GM23338 (cell line): ENCODE results near the gene LPP. TPM values are rescaled to one million over a fixed set of nuclear protein-coding genes. Genes with fewer than 3 reads are reported as not detected.

Source experiments
- ATAC-seq: fragments of 200-7000 bp; cut with Tn5 transposase; 3 replicates; pipeline ENCODE4 v1.9.1; 2020
- DNase-seq: peaks from one replicate; pipeline ENCODE4 v3.0.0-alpha.2; 2015; ENCODE audit warnings: low spot score
- H2AFZ ChIP-seq: fragments of 200-600 bp; sonication (generic); 2 replicates; pipeline ENCODE4 v1.8.0; 2016; ENCODE audit warnings: antibody characterized with exemption, mild to moderate bottlenecking, moderate library complexity
- H3F3A ChIP-seq: fragments of 200-600 bp; sonication (generic); replicated peaks from 2 replicates; pipeline ENCODE4 v1.8.0; 2017; ENCODE audit warnings: antibody characterized with exemption, mixed run types, low read depth
- H3K27ac ChIP-seq: fragments of 200-600 bp; sonication (generic); 2 replicates; pipeline ENCODE4 v1.6.1; 2016; ENCODE audit warnings: low read depth
- H3K27me3 ChIP-seq: fragments of 200-600 bp; sonication (generic); 2 replicates; pipeline ENCODE4 v1.8.0; 2016; ENCODE audit warnings: mild to moderate bottlenecking, mixed run types, moderate library complexity; ENCODE audit not compliant: insufficient read depth
- H3K36me3 ChIP-seq: fragments of 200-600 bp; sonication (generic); 2 replicates; pipeline ENCODE4 v1.8.0; 2016; ENCODE audit warnings: mild to moderate bottlenecking; ENCODE audit not compliant: insufficient read depth
- H3K4me1 ChIP-seq: fragments of 200-600 bp; sonication (generic); 2 replicates; pipeline ENCODE4 v1.8.0; 2016; ENCODE audit warnings: mild to moderate bottlenecking, moderate library complexity; ENCODE audit not compliant: insufficient read depth
- H3K4me2 ChIP-seq: fragments of 200-600 bp; sonication (generic); 2 replicates; pipeline ENCODE4 v1.7.1; 2017; ENCODE audit warnings: mixed run types
- H3K4me3 ChIP-seq: fragments of 200-600 bp; sonication (generic); 2 replicates; pipeline ENCODE4 v1.6.1; 2016; ENCODE audit warnings: mixed run types
- H3K79me2 ChIP-seq: fragments of 200-600 bp; sonication (generic); replicated peaks from 2 replicates; pipeline ENCODE4 v1.8.0; 2017; ENCODE audit warnings: mild to moderate bottlenecking; ENCODE audit not compliant: insufficient read depth
- H3K9me2 ChIP-seq: fragments of 200-600 bp; sonication (generic); 2 replicates; pipeline ENCODE4 v1.8.0; 2017; ENCODE audit not compliant: insufficient read depth
- H4K20me1 ChIP-seq: fragments of 200-600 bp; sonication (generic); replicated peaks from 2 replicates; pipeline ENCODE4 v1.8.0; 2017; ENCODE audit warnings: mild to moderate bottlenecking; ENCODE audit not compliant: insufficient read depth
- H3K27ac Mint-ChIP-seq: 2 replicates; pipeline ENCODE4 v1.8.0; 2020; ENCODE audit warnings: inconsistent platforms, mild to moderate bottlenecking, moderate library complexity, mixed read lengths
- H3K27me3 Mint-ChIP-seq: 3 replicates; pipeline ENCODE4 v1.8.0; 2022; ENCODE audit warnings: low read depth, mild to moderate bottlenecking, moderate library complexity, mixed read lengths, inconsistent platforms; ENCODE audit not compliant: insufficient read depth, poor library complexity
- H3K36me3 Mint-ChIP-seq: 3 replicates; pipeline ENCODE4 v1.8.0; 2021; ENCODE audit warnings: low read depth, mild to moderate bottlenecking, inconsistent platforms, moderate library complexity, mixed read lengths
- H3K4me1 Mint-ChIP-seq: 3 replicates; pipeline ENCODE4 v1.8.0; 2020; ENCODE audit warnings: mild to moderate bottlenecking, inconsistent platforms, mixed read lengths
- H3K4me3 Mint-ChIP-seq: 3 replicates; pipeline ENCODE4 v1.8.0; 2021; ENCODE audit warnings: moderate library complexity, mild to moderate bottlenecking, inconsistent platforms, mixed read lengths
- H3K9me3 Mint-ChIP-seq: 3 replicates; pipeline ENCODE4 v1.8.0; 2020; ENCODE audit warnings: moderate library complexity, mild to moderate bottlenecking, inconsistent platforms, mixed read lengths
- CREB1 ChIP-seq: fragments of 250-450 bp; sonication (Bioruptor Pico); IDR thresholded peaks from 2 replicates; pipeline ENCODE4 v1.5.0; 2020; ENCODE audit warnings: low read depth, mild to moderate bottlenecking, moderate library complexity
- CTCF ChIP-seq, 2 experiments: fragments of 200-600 bp in 1 of 2; sonication (generic) in 1 of 2; conservative IDR thresholded peaks; 2 replicates each; pipeline versions ENCODE4 v1.5.1 to v1.6.1; 2016 to 2017; ENCODE audit warnings: antibody characterized with exemption in 2 of 2, low read depth in 2 of 2, mild to moderate bottlenecking in 2 of 2, moderate library complexity in 1 of 2
- ETS1 ChIP-seq: IDR thresholded peaks from 2 replicates; pipeline ENCODE4 v1.6.1; 2016; ENCODE audit warnings: antibody characterized with exemption
- EZH2 ChIP-seq: fragments of 200-600 bp; sonication (generic); IDR thresholded peaks from one replicate; pipeline ENCODE4 v1.8.0; 2017; ENCODE audit warnings: antibody characterized with exemption, mild to moderate bottlenecking, low read depth; ENCODE audit not compliant: unreplicated experiment
- EZH2phosphoT487 ChIP-seq: fragments of 200-600 bp; sonication (generic); IDR thresholded peaks from one replicate; pipeline ENCODE4 v1.8.1; 2018; ENCODE audit warnings: antibody characterized with exemption; ENCODE audit not compliant: unreplicated experiment
- JUNB ChIP-seq: IDR thresholded peaks from one replicate; pipeline ENCODE4 v1.6.1; 2016; ENCODE audit warnings: antibody characterized with exemption; ENCODE audit not compliant: unreplicated experiment
- NANOG ChIP-seq: IDR thresholded peaks from 2 replicates; pipeline ENCODE4 v1.6.1; 2016; ENCODE audit warnings: antibody characterized with exemption, borderline replicate concordance
- POLR2AphosphoS5 ChIP-seq: IDR thresholded peaks from 2 replicates; pipeline ENCODE4 v1.6.1; 2016; ENCODE audit warnings: antibody characterized with exemption, low read depth
- REST ChIP-seq: IDR thresholded peaks from one replicate; pipeline ENCODE4 v1.6.1; 2018; ENCODE audit warnings: antibody characterized with exemption; ENCODE audit not compliant: unreplicated experiment
- STAT1 ChIP-seq: IDR thresholded peaks from one replicate; pipeline ENCODE4 v1.6.1; 2016; ENCODE audit warnings: antibody characterized with exemption; ENCODE audit not compliant: unreplicated experiment
- ZNF114 ChIP-seq: fragments of 250-450 bp; sonication (Bioruptor Pico); IDR thresholded peaks from 2 replicates; pipeline ENCODE4 v1.5.0; 2020; ENCODE audit warnings: mild to moderate bottlenecking, moderate library complexity
- ZNF331 ChIP-seq: fragments of 250-450 bp; sonication (Bioruptor Pico); IDR thresholded peaks from 2 replicates; pipeline ENCODE4 v1.5.0; 2020; ENCODE audit warnings: low read depth, mild to moderate bottlenecking, moderate library complexity
- ZNF462 ChIP-seq: fragments of 250-450 bp; sonication (Bioruptor Pico); IDR thresholded peaks from 2 replicates; pipeline ENCODE4 v1.5.0; 2020; ENCODE audit warnings: mild to moderate bottlenecking, moderate library complexity
- polyA plus RNA-seq: library from polyadenylated mRNA; unstranded; fragments of >200 nt; fragmentation: Nextera tagmentation; extraction: Ambion mirVana; gene quantifications from 2 replicates; pipeline ENCODE4 v1.2.1, GENCODE V29; 2016
- total RNA-seq: library from RNA; depleted of rRNA; stranded (reverse); fragments of >200 nt; shearing (Covaris generic); gene quantifications from 2 replicates; pipeline ENCODE4 v1.2.3, GENCODE V29; 2014

Gene LPP
- total and polyA plus RNA-seq, 2 experiments from 2014 or later: 23.0 to 35.2 TPM

GRCh38 chr3:188174317-188175044 is 20.5 kb downstream of the LPP start:
- Histone ChIP-seq H3K79me2 (peaks cover 66% of the 10 kb centered on the region), H4K20me1 (peaks cover 3% of the 10 kb centered on the region; the same call in 1 of the 2 replicates), H3K27me3 (no peaks in the 10 kb centered on the region), H3K36me3 (0 out of 2 replicates have a peak, but pooled peaks cover 4% of the 10 kb centered on the region), H3K4me3 (no peak overlapping the region), H3K27ac (no peak overlapping the region), H3K4me2 (no peak overlapping the region; the same call in 1 of the 2 replicates), H3K4me1 (0 out of 2 replicates have a peak, but pooled peaks cover 8% of the 10 kb centered on the region), H3F3A (no peaks in the 10 kb centered on the region), H3K9me2 (no peaks in the 10 kb centered on the region), H2AFZ (no peak overlapping the region)
- DNase-seq (no peak), ATAC-seq (no peak)
- TF ChIP-seq JUNB (no peak), ZNF114 (CRISPR knock-in tag) (no peak), ZNF331 (CRISPR knock-in tag) (no peak), CREB1 (CRISPR knock-in tag) (no peak), REST (no peak), ZNF462 (CRISPR knock-in tag) (no peak), EZH2 (no peak), CTCF (conservative IDR thresholded peaks at IDR 0.05; ENCODE audit: low read depth in 2 of 2) (no peak), EZH2phosphoT487 (no peak), POLR2AphosphoS5 (no peak), STAT1 (no peak), ETS1 (no peak), NANOG (no peak)
- no peak overlapping the region for H3K4me3 Mint-ChIP-seq
- H3K36me3 Mint-ChIP-seq: no peaks in the 10 kb centered on the region; the same call in 1 of the 3 replicates
- peaks cover 35% of the 10 kb centered on the region for H3K4me1 Mint-ChIP-seq
- peaks cover 10% of the 10 kb centered on the region for H3K27me3 Mint-ChIP-seq
- H3K27ac Mint-ChIP-seq: no peak overlapping the region; the same call in 1 of the 2 replicates
- H3K9me3 Mint-ChIP-seq: no peaks in the 10 kb centered on the region
